HG03135 (cell line): Measurements from ENCODE around the gene LAIR1.
"Not testable (repeated sequence)": the region's sequence is repeated elsewhere in the genome, so short reads cannot be mapped to it uniquely, and the experiment has no call there.

ENCODE experiments used
- ATAC-seq: cut with Tn5 transposase; IDR thresholded peaks from one replicate; pipeline ENCODE4 v1.9.1; 2021; ENCODE audit warnings: mild to moderate bottlenecking, moderate library complexity; ENCODE audit not compliant: unreplicated experiment

LAIR1 gene, protein sequence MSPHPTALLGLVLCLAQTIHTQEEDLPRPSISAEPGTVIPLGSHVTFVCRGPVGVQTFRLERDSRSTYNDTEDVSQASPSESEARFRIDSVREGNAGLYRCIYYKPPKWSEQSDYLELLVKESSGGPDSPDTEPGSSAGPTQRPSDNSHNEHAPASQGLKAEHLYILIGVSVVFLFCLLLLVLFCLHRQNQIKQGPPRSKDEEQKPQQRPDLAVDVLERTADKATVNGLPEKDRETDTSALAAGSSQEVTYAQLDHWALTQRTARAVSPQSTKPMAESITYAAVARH

DNA sequence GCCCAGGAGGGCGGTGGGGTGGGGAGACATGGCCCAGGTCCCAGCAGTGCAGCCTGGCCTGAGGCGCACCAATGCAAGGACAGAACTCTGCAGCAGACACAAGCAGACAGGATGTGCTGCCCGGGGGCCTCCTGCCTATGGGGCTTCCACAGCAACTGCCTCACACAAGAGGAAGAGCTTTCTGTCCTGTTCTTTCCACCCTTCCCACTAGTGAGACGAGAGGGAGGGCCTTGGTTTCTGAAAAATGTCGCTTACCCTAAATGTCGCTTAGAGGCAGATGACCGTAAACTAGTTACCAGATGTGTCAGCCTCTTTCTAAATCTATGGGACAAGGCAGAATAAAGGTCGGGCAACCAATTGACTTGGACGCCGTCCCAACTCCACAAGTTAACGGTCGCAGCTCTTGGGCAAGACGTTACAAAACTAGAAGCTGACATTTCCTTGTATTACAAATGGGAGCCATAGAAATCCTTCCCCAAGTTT, at the start of gene LAIR1:
TSS of gene LAIR1 (minus strand) at position 157 of the 483 bp plus-strand sequence. CDS start at position 30, 127 bp downstream.
- ATAC-seq = no peak

DNA sequence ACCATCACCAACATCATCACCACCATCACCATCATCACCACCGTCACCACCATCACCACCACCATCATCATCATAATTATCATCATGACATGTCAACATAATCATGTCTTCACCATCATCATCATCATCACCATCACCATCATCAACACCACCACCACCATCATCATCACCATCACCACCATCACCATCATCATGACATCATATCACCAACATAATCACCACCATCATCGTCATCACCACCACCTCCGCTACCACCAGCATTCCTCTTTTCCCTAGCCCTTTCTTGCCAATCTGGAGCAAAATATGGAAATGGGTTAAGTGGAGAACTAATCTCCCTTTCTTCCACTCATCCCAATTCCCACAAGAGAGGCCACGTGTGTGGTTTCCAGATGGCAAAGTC, 49.4 kb upstream of the LAIR1 start:
- no peak for ATAC-seq

DNA sequence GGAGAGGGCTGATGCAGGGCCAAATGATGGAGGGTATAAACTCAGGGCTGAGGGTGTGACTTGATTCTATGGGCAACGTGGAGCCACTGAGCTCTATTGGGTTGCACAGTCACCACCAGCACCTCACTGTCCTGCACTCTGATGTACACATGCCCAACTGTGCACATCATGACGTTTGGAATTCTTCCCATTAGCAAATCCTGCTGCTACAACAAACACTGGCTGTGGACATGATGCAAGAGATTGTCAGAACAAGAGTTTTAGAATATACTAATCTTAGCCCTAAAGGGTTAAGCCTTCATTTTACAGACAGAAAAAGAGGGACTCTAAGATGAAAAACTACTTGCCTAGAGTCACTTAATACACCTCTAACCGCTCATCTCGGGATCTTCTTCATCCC, 48.1 kb upstream of the LAIR1 start:
- no peak for ATAC-seq

DNA sequence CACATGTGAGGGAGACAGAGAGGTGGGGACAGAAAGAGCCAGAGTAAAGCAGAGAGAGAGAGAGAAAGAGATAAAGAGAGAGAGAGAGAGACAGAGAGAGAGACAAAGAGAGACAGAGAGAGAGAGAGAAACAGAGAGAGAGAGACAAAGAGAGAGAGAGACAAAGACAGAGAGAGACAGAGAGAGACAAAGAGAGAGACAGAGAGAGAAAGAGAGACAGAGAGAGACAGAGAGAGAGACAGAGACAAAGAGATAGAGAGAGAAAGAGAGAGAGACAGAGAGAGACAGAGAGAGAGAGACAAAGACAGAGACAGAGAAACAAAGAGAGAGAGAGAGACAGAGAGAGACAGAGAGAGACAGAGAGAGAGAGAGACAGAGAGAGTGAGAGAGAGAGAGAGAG, 46.3 kb upstream of the LAIR1 start:
- ATAC-seq = no peak

DNA sequence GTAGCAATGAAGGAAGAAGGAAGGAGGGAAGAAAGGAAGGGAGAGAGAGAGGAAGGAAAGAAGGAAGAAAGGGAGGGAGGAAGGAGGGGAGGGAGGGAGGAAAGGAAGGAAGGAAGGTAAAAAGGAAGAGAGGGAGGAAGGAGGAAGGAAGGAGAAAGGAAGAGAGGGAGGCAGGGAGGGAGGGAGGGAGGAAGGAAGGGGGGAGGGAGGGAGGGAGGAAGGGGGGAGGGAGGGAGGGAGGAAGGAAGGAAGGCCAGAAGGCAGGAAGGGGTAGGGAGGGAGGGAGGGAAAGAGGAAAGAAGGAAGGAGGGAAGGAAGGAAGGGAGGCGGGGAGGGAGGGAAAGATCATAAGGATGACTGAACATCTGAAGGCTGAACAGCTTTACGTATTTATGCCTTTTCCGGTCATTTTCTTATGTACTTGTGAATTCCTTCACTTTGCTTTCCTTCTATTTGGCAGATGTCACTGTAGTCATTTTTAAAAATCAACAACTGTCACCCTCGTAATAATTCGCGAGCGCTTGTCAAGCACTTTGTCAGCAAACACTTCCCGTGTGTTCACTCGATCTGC, 43.8 kb upstream of the LAIR1 start:
- no peak for ATAC-seq

DNA sequence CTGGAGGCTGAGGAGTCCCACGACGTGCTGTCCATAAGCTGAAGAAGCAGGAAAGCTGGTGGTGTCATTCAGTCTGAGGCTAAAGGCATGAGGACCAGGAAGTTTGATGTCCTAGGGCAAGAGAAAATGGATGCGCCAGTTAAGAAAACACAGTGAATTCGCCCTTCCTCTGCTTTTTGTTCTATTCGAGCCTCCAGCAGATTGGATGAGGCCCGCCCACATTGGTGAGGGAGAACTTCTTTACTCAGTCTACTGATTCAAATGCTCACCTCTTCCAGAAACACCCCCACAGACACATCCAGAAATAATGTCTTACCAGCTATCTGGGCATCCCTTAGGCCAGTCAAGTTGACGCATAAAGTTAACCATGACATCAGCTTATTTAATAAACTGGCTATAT, 43.0 kb upstream of the LAIR1 start:
- no peak for ATAC-seq

DNA sequence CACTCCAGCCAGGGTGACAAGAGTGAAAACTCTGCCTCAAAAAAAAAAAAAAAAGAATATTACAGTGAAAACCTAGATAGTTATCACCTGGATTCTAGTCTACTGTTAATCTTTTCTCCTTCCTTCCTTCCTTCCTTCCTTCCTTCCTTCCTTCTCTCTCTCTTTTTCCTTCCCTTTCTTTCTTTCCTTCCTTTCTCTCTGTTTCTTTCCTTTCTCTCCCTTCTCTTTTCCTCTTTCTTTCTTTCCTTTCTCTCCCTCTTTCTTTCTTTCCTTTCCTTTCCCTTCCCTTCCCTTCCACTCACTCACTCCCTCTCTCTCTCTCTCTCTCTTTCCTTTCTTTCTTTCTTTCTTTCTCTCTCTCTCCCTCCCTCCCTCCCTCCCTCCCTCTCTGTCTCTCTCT, 40.9 kb upstream of the LAIR1 start:
- ATAC-seq = no peak

DNA sequence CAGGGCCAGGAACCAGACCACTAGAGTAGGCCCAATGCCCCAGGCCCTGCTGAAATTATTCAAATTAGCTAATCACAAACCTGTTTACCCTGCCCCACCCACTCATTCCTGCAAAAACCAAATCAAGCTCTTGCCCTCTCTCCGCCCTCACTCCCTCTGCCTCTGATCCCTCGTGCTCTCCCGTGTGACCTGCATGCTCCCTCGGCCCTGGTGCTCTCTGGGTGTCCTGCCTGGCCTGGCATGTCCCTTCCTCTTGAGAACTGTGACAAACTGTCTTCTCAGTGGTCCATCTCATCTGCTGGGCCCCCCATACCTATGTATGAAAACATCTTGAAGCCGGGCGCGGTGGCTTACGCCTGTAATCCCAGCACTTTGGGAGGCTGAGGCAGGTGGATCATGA, 38.3 kb upstream of the LAIR1 start:
- no peak for ATAC-seq

DNA sequence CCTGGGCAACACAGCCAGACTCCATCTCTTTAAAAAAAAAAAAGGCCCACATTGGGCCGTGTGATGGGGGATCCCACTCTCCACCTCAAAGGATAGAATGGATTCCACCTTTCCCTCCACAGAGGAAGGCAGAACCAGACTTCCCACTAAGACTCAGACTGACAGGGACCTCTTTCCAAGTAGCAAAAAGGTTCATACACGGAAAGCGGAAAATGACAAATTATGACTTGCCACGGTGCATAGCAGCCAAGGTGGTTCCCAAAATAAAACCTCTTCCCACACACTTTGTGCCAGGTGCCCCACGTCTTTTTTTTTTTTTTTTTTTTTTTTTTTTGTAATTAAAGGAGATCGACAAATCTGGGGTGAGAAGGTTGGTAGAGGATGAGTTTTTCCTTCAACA, 36.2 kb upstream of the LAIR1 start:
- no peak for ATAC-seq

DNA sequence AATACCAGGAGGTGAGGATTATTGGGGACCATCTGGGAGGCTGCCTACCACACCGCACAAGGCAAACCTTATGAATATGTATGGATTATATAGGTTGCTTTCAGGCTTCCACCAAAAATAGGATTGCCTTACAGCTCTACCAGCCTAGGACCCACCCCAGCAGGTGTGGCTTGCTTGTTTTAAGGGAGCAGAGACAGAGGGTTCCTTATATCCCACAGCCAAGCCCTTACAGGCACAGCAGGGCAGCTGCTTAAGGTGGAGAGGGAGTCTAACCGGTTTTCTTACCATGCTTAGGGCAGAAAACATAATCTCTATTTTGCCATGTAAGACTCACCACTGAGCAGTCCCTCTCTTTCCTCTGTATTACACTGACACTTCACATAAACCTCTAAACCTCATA, 34.5 kb upstream of the LAIR1 start:
- no peak for ATAC-seq

DNA sequence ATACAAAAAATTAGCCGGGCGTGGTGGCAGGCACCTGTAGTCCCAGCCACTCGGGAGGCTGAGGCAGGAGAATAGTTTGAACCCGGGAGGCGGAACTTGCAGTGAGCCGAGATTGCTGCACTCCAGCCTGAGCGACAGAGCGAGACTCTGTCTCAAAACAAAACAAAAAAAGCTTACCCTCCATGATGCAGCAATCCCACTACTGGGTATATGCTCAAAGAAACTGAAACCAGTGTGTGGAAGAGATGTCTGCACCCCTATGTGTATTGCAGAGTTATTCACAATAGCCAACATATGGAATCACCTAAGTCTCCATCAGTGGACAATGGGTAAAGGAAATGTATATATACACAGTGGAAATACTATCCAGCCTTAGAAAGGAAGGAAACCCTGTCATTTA, 31.0 kb upstream of the LAIR1 start:
- ATAC-seq = no peak

DNA sequence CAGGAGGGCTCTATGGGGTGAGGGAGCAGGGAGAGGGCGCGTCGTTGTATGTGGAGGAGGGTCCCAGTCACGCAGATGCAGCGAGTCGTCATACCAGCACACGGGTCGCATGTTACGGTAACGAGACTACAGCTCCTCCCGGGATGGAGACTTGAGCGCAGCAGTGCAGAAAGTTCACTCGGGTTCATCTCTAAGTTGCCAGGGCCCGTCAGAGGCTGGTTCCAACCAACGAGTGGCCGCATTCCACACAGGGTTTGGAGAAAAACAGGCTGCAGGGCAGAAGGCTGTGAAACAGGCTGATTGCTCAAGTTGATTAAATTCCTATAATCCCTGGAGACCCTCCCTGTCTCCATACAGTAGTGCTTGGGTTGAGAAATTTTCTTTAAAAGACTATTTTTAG, 28.6 kb upstream of the LAIR1 start:
- ATAC-seq = no peak

DNA sequence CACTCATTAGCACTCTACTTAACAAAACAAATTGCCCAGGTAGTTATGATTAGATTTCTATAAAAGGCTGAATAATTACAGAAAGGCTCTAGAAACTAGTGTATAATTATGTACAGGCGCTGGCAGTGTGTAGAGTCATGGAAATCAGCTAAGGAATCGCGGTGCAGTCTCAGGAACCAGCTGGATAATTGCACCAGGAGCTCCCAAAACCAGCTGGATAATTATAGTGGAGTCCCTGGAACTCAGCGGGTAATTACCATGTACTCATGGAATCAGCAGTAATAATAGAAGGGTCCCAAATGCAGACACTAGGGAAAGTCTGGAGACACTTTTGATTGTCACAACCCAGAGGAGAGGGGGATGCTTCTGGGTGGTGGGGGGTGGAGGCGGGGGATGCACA, 27.4 kb upstream of the LAIR1 start:
- no peak for ATAC-seq

DNA sequence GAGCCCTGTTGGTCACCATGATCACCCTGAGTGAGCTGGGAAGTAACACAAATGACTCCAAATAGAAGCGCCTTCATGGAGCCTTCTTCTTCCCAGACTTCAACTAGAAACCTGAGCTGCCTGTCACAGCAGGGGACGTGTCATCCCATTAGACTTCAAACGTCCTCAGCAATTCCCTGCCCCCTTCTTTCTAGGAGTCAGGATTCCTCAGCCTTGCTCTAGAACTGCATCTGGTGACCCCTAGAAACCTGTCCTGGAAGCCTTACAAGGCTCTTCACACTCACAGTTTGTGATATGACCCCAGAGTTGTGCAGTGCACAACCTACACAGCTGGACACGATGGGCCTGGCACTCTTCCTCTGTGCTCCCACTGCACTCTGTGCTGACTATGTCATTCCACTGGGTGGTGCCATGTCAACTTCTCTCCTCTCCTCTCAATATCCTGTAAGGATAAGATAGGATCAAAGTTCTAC, 26.9 kb upstream of the LAIR1 start:
- no peak for ATAC-seq

DNA sequence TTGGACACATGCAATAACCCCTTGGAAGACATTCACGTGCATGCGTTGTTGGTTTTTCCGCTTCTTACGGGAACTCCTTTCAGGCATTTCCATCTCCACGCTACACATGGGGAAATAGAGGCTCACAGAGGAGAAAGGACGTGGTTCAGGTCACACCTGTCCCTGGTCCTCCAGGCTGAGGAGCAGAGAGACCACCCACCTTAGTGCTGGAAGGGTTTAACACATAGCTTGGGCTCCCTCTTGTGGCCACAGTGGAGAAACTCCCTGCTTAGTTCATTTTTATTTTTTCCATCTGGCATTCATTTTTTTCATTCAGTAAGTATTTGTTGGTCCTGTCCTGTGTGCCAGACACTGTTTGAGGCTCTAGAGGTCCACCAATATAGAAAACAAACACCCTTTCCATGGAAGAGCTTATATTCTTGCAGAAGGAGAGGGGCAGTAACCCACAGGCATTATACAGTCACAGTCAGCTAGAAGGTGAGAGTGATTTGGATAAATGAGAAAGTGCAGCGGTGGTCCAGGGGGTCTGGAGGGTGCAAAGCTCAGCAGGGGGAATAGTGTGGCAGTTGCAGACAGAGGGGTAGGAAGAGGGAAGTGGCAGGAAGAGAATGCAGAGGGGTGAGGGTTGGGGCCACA, 26.3 kb upstream of the LAIR1 start:
- ATAC-seq = no peak

DNA sequence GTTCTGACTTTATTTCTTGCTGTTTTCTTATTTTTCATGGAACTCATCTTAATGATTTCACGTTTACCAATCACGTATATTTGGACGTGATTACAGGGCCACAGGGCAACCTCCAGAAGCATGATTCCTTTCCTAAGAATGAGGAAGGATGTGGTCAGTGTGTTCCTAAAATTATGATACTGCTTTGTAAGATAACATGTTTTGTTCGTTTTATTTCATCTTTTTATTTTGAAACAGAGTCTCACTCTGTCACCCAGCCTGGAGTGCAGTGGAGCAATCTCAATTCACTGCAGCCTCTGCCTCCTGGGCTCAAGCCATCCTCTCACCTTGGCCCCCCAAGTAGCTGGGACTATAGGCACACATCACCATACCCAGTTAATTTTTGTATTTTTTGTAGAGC, 24.8 kb upstream of the LAIR1 start:
- ATAC-seq = no peak

DNA sequence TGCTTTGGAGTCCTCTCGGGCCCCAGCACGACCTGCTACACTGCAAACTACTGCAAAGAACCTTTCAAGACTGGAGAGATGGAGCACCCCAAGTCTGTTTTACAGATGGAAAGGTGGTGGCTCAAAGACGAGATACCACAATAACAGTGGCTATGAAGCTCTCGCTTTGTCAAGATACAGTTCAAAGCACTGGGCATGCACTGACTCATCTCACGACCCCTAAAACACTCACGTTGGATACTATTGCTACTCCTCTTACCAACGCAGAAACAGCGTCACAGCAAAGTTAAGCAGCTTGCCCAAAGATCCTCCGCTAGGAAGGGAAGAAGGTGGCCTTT, 24.0 kb upstream of the LAIR1 start:
- no peak for ATAC-seq

DNA sequence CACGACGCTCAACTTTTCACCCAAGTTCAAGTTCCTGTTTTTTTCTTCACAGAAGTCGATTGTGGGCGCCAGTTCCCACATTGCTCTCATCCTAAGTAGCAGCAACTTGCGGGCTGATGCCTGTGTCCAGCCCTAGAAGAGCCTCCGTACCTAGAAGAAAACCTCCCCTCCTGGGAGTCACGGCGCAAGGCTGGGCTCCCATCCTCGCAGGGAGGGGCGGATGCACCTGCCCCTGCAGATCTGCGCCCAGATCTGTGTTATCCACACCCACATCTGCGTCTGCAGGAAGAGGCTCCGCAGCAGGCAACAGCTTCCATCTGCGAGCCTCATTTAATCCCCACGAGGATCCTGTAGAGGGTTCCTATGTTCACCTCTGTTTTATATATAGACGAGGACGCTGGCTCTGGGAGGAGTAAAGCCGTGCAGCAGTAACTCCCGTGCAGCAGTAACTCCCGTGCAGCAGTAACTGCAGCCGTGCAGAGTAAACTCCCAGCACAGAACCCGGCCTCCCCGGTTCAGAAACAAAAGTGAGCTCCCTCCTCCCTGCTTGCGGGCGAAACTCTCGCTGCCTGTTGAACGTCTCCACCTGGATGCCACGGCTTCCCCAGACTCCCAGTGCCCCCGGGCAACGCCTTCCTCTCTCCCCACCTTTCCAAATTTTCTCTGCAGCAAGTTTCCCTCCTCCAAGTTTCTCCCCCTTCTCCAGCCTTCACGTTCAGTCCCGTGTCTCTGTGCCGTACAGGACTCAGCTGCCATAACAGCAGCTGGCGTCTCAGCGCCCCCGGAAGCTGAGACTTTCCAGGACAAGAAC, 23.5 kb upstream of the LAIR1 start:
- ATAC-seq = no peak

DNA sequence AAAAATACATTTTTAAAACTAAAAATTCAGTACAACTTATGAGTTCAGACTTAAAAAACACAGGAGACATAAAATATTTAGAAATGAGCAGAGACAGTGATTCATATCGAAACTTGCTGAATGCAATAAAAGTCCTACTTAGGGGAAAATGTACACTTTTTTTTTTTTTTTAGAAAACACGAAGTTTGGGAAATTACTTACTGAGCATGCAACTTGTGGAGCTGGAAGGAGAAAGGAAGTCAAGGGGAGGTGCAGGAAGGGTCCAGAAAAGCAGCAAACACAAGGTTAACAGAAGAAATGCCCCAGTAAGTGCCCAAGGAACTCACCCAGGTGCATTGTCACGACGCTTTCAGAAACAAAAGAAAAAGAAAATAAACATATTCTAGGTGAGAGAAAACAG, 18.6 kb upstream of the LAIR1 start:
- ATAC-seq = no peak

DNA sequence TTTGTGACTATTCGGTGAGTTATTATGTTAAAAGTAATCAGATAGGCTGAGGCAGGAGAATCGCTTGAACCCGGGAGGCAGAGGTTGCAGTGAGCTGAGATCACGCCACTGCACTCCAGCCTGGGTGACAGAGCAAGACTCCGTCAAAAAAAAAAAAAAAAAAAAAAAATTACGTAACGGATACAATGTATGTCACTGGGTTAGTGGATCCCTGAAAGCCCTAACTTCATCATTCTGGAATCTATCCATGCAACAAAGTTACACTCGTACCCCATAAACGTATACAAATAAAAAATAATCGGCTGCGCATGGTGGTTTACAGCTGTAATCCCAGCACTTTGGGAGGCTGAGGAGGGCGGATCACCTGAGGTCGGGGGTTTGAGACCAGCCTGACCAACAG, 17.3 kb upstream of the LAIR1 start:
- not testable (repeated sequence) for ATAC-seq

DNA sequence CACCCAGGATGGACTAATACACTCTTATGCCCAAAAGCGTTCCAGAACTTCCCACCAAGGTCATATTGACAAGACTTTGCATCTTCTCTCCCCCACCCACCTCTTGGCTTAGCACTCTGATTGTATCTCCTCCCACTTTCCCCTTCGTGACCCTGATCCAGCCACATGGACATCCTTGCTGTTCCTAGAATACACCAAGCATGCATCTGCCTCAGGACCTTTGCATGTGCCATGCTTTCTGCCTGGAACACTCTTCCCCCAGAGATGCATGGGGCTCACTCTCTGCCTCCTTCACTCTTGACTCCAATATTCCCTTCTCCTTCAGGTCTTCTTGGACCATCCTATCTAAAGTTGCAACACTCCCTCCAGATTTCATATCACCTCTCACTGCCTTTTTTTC, 16.2 kb upstream of the LAIR1 start:
- no peak for ATAC-seq
